Right lobe of liver (tissue), 4 donors: ENCODE data around the gene CDH23.

Experiments
- POLR2A ChIP-seq: fragments of 450-650 bp; IDR thresholded peaks from one replicate; pipeline ENCODE4 v1.6.1; 2017; ENCODE audit warnings: antibody characterized with exemption, mild to moderate bottlenecking
- TF ChIP-seq, protein P1 (sequence below), 4 donors: fragments of 200-600 bp in 3 of 4; fragments of 450-650 bp in 1 of 4; IDR thresholded peaks; one replicate each; pipeline versions ENCODE4 v1.5.1 to v1.8.0; 2016 to 2022; ENCODE audit warnings: antibody characterized with exemption in 4 of 4, mild to moderate bottlenecking in 2 of 4
- donor health status: DM: no; HTN: no; CAD: no.
- donor health status: DM: no; HTN: no; CAD: no.
- donor health status: DM: no; HTN: yes; CAD: no.

DNA sequence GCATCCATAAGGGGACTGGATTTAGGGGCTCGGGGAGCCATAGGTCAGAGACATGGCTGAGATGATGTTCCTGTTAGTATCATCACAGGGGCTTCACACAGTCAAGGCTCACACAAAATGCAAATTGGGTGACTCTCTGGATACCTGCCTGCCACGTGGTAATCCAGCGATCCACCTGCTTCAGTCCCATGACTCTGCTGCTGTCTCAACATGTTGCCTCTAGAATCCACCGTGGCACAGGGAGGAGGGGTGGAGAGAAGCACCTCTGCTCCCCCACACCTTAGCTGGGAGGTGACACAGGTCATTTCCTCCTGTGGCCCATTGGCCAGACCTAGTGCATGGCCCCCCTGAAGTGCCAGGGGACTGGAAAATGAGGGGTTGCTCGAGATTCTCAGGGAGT is 83.1 kb downstream of the CDH23 start:
- no peak for TF ChIP-seq POLR2A
- TF ChIP-seq, protein P1, sequence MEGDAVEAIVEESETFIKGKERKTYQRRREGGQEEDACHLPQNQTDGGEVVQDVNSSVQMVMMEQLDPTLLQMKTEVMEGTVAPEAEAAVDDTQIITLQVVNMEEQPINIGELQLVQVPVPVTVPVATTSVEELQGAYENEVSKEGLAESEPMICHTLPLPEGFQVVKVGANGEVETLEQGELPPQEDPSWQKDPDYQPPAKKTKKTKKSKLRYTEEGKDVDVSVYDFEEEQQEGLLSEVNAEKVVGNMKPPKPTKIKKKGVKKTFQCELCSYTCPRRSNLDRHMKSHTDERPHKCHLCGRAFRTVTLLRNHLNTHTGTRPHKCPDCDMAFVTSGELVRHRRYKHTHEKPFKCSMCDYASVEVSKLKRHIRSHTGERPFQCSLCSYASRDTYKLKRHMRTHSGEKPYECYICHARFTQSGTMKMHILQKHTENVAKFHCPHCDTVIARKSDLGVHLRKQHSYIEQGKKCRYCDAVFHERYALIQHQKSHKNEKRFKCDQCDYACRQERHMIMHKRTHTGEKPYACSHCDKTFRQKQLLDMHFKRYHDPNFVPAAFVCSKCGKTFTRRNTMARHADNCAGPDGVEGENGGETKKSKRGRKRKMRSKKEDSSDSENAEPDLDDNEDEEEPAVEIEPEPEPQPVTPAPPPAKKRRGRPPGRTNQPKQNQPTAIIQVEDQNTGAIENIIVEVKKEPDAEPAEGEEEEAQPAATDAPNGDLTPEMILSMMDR (IDR thresholded peaks at IDR 0.05): no peak
